DOHH2 (cell line): Measurements from ENCODE around the gene RASGEF1C.

Source experiments
- H3F3A ChIP-seq: fragments of 200-600 bp; sonication (generic), shearing (Covaris generic); 2 replicates; pipeline ENCODE4 v1.6.0; 2016; ENCODE audit warnings: antibody characterized with exemption, mild to moderate bottlenecking; ENCODE audit not compliant: control insufficient read depth, insufficient read depth
- H3K27ac ChIP-seq: fragments of 200-600 bp; sonication (generic); 2 replicates; pipeline ENCODE4 v1.5.1; 2014; ENCODE audit warnings: low read depth, mild to moderate bottlenecking, low read length, moderate library complexity
- H3K27me3 ChIP-seq: fragments of 200-600 bp; sonication (generic); 2 replicates; pipeline ENCODE4 v1.6.1; 2014; ENCODE audit warnings: mild to moderate bottlenecking, low read length, mixed read lengths; ENCODE audit not compliant: control insufficient read depth
- H3K36me3 ChIP-seq: fragments of 200-600 bp; sonication (generic); 2 replicates; pipeline ENCODE4 v1.6.1; 2014; ENCODE audit warnings: mild to moderate bottlenecking, low read length, moderate library complexity, mixed read lengths; ENCODE audit not compliant: control insufficient read depth
- H3K4me1 ChIP-seq: fragments of 200-600 bp; sonication (generic); 2 replicates; pipeline ENCODE4 v1.6.1; 2014; ENCODE audit warnings: mild to moderate bottlenecking, low read length, mixed read lengths; ENCODE audit not compliant: control insufficient read depth
- H3K4me2 ChIP-seq: fragments of 200-600 bp; sonication (generic); 2 replicates; pipeline ENCODE4 v1.6.0; 2014; ENCODE audit warnings: mild to moderate bottlenecking, low read length, moderate library complexity
- H3K4me3 ChIP-seq: fragments of 200-600 bp; sonication (generic); 2 replicates; pipeline ENCODE4 v1.5.1; 2014; ENCODE audit warnings: mild to moderate bottlenecking, low read length, mixed read lengths
- H3K79me2 ChIP-seq: fragments of 200-600 bp; sonication (generic); 2 replicates; pipeline ENCODE4 v1.6.1; 2014; ENCODE audit warnings: mild to moderate bottlenecking, low read length, mixed read lengths; ENCODE audit not compliant: control insufficient read depth
- H3K9me2 ChIP-seq: fragments of 200-600 bp; sonication (generic); replicated peaks from 2 replicates; pipeline ENCODE4 v1.6.1; 2014; ENCODE audit warnings: mild to moderate bottlenecking, low read length, mixed read lengths; ENCODE audit not compliant: control insufficient read depth
- H3K9me3 ChIP-seq: fragments of 200-600 bp; sonication (generic); 2 replicates; pipeline ENCODE4 v1.6.1; 2014; ENCODE audit warnings: antibody characterized with exemption, low read length, mixed read lengths; ENCODE audit not compliant: control insufficient read depth, insufficient read depth
- H4K20me1 ChIP-seq: fragments of 200-600 bp; sonication (generic); 2 replicates; pipeline ENCODE4 v1.6.0; 2014; ENCODE audit warnings: low read depth, mild to moderate bottlenecking, antibody characterized with exemption, low read length, moderate library complexity; ENCODE audit not compliant: control insufficient read depth, insufficient read depth
- EZH2phosphoT487 ChIP-seq: fragments of 200-600 bp; sonication (generic); IDR thresholded peaks from 2 replicates; pipeline ENCODE4 v1.6.1; 2017; ENCODE audit warnings: borderline replicate concordance, mild to moderate bottlenecking, antibody characterized with exemption, low read length, moderate library complexity, mixed read lengths
- TF ChIP-seq, protein P1 (sequence below): fragments of 200-600 bp; sonication (generic); IDR thresholded peaks from one replicate; pipeline ENCODE4 v1.5.1; 2014; ENCODE audit warnings: antibody characterized with exemption, mild to moderate bottlenecking, low read depth, low read length; ENCODE audit not compliant: poor library complexity, severe bottlenecking

Gene RASGEF1C

DNA sequence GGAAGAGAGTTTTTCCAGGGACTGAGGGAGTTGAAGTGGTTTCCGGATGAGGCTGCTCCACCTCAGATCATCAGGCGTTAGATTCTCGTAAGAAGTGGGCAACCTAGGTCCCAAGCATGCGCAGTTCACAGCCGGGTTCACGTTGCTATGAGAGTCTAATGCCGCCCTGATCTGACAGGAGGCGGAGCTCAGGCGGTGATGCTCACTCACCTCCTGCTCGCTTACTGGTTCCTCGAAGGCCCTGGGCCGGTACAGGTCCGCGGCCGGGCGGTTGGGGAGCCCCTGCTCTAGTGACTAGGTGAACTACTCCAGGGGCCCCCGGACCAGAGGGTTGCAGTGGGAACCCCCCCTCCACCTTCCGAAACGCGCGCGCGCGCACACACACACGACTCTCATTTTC, 136.5 kb downstream of the RASGEF1C start:
- Histone ChIP-seq H3K27me3 (peaks cover 15% of the 10 kb centered on the region), H3K4me1 (no peaks in the 10 kb centered on the region), H3K4me2 (no peak overlapping the region), H3F3A (no peaks in the 10 kb centered on the region), H3K27ac (no peak overlapping the region), H3K4me3 (no peak overlapping the region), H3K36me3 (no peaks in the 10 kb centered on the region), H3K9me2 (no peaks in the 10 kb centered on the region), H3K79me2 (no peaks in the 10 kb centered on the region), H4K20me1 (no peaks in the 10 kb centered on the region), H3K9me3 (no peaks in the 10 kb centered on the region)
- TF ChIP-seq, protein P1, sequence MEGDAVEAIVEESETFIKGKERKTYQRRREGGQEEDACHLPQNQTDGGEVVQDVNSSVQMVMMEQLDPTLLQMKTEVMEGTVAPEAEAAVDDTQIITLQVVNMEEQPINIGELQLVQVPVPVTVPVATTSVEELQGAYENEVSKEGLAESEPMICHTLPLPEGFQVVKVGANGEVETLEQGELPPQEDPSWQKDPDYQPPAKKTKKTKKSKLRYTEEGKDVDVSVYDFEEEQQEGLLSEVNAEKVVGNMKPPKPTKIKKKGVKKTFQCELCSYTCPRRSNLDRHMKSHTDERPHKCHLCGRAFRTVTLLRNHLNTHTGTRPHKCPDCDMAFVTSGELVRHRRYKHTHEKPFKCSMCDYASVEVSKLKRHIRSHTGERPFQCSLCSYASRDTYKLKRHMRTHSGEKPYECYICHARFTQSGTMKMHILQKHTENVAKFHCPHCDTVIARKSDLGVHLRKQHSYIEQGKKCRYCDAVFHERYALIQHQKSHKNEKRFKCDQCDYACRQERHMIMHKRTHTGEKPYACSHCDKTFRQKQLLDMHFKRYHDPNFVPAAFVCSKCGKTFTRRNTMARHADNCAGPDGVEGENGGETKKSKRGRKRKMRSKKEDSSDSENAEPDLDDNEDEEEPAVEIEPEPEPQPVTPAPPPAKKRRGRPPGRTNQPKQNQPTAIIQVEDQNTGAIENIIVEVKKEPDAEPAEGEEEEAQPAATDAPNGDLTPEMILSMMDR = no peak
- TF ChIP-seq EZH2phosphoT487 = no peak

DNA sequence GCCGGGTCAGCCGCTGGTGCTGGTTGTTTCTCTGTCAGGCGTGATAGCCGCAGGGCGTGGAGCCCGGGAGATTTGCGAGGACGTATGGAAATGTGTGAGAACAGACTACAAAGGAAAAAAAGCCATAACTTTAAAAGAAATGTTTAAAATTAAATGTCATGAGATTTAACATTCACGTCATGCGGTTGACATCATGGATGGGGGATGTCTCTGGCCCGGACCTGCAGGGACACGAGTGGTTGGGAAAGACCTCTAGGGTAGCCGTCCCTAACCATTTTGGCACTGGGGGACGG, 136.8 kb downstream of the RASGEF1C start:
- H3K4me3 ChIP-seq = no peak overlapping the region
- H3K27ac ChIP-seq = no peak overlapping the region

DNA sequence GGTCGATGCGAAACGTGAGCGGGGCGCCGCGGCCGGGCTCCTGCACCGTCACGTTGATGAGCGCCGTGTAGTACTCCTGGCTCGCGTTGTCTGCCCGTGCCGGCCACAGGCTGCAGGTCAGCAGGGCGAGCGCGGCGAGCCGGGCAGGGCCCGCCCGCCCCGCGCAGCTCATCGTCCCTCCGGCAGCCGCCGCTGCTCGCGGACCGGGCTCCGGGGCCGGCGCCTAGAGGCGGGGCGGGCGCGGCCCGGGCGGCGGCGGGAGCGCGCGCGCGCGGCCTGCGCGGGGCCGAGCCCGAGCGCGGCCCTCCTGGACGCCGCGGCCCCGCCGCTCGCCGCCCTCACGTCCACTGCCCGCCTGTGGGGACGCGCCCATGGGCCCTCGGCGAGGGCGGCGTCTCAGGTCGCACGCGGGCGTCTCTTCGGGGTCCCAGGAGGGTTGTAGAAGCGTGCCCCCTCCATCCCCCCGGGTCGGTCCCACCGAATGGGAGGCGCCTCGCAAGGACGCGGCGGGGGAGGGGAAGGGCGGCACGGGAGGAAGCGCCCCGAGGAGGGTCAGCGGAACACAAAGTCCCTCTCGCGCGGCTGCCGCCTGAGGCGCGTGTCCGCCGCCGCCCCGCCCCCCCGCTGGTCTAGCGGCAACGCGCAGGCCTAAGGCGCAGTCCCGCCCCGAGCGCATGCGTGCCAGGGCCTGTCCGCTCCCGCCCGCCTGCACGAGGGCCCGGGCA, 137.3 kb downstream of the RASGEF1C start, which contains the start of gene RNF130:
TSS of gene RNF130 (minus strand) at position 229 of the 725 bp plus-strand sequence. CDS start at position 172, 57 bp downstream.
- H3K36me3 ChIP-seq = no peaks in the 10 kb centered on the region
- H3K9me3 ChIP-seq = no peaks in the 10 kb centered on the region
- H3K4me2 ChIP-seq = no peak within 1 kb of the TSS
- no peaks in the 10 kb centered on the region for H3K9me2 ChIP-seq
- no peaks in the 10 kb centered on the region for H3K4me1 ChIP-seq
- H3K4me3 ChIP-seq = no peak within 1 kb of the TSS
- H3F3A ChIP-seq = no peaks in the 10 kb centered on the region
- no peaks in the 10 kb centered on the region for H3K79me2 ChIP-seq
- TF ChIP-seq, protein P1 = no peak
- no peak for TF ChIP-seq EZH2phosphoT487
- no peaks in the 10 kb centered on the region for H4K20me1 ChIP-seq
- no peak within 1 kb of the TSS for H3K27ac ChIP-seq
- peaks cover 15% of the 10 kb centered on the region for H3K27me3 ChIP-seq

More for the DNA sequence above, 136.8 kb downstream of the RASGEF1C start:
- H3K79me2 ChIP-seq = no peaks in the 10 kb centered on the region
- H3K4me2 ChIP-seq = no peak overlapping the region
- H3K9me3 ChIP-seq = no peaks in the 10 kb centered on the region
- H4K20me1 ChIP-seq = no peaks in the 10 kb centered on the region
- peaks cover 15% of the 10 kb centered on the region for H3K27me3 ChIP-seq
- H3K9me2 ChIP-seq = no peaks in the 10 kb centered on the region
- TF ChIP-seq, protein P1 = no peak
- TF ChIP-seq EZH2phosphoT487 = no peak
- no peaks in the 10 kb centered on the region for H3K4me1 ChIP-seq
- H3K36me3 ChIP-seq = no peaks in the 10 kb centered on the region
- no peaks in the 10 kb centered on the region for H3F3A ChIP-seq
